Activated CD4-positive, CD25-positive, alpha-beta regulatory T cell treated with anti-CD3 and anti-CD28 coated beads, Interleukin-2, amount 50 U/mL, for 16 hours (primary cell): Measurements from ENCODE around the gene TMCC1.
"Not testable (repeated sequence)": the region's sequence is repeated elsewhere in the genome, so short reads cannot be mapped to it uniquely, and the experiment has no call there.

Source experiments
- DNase-seq: peaks from one replicate; pipeline ENCODE4 v3.0.0-alpha.2; 2020; ENCODE audit warnings: low read depth, low spot score

The TMCC1 gene

DNA sequence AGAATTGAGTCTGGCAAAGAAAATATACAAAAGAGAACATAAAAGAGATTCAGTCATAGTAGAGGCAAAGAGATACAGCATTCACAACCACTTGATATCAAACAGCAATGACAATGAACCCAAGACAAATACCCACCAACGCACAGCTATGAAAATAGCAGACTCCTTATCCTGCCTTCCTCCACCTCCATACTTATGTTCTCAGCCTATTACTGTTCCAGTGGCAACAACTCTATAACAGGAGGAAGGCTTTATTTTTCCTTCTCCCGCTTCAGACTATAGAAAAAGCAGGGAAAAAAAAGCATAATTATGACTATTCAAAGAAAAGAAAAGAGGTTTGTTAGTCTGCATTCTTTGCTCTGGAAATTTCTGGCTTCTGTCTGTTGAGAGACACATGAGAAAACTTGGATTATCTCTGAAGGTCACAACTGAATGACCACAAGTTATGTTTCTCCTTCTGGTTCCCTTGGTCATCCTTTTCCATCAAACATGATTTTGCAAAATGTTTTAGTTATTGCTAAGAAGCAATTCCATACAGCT, 205.9 kb downstream of the TMCC1 start:
- no peak for DNase-seq

DNA sequence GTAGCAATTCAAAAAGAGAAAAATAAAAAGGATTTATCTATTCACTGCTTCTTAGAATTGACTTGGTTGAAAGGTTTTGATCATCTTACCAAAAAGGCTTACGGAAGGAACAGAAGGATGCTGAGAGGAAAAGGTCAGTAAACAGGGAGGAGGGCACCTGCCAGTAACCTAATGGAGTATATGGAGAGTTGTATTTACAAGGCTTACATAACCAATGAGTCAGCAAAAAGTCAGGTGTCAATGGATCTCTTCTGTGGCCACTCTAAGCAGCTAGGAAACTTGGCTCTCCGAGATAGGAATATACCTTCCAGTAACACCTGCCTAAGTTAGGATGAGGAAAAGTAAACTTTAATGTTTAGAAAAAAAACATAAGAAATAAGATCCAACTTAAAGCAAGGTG, 206.6 kb downstream of the TMCC1 start:
- no peak for DNase-seq

DNA sequence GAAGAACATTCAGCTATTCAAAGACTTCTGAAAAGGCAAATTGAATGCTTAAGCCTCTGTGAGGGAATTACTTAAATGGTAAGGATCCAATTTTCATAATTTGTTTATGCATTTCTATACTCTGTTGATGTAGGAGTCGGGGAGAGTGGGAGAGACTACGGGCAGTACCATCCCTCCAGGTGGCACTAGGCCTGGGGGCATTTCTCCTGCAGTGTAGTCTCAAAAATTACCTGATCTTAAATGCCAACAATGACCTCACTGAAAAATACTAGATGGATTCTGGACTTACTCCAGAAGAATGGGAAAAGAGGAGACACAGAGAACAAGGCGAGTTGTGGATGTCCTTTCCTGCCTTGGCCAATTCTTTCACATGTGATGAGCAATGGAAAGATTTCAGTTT, 209.2 kb downstream of the TMCC1 start:
- no peak for DNase-seq

DNA sequence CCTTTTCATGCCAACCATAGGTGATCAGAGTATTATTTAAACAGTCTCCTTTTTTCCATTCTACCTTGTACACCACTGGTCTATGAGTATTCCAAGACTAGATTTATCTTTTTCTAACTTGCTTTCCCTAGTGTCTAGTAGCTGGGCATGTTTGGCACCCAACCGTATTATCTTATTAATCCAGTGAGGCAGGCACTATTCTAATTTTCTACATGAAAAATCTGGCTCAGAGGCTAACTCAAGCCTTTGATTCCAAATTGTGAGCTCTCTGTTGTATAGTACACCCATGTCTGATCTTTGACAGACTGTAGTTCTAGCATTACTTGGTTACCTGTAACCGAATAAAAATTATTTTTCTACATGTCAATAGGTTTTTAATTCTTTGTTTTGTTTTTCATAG, 210.3 kb downstream of the TMCC1 start:
- no peak for DNase-seq

DNA sequence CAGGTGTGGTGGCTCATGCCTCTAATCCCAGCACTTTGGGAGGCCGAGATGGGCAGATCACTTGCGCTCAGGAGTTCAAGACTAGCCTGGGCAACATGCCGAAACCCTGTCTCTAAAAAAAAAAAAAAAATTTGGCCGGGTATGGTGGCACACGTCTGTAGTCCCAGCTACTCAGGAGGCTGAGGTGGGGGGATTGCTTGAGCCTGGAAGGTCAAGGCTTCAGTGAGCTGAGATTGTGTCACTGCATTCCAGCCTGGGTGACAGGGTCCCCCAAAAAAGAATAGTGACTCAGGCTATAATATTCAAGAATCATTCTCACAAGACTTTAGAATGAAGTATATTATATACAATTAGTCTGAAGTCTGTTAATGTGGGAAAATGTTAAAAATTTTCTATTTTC, 216.5 kb downstream of the TMCC1 start:
- DNase-seq = no peak

DNA sequence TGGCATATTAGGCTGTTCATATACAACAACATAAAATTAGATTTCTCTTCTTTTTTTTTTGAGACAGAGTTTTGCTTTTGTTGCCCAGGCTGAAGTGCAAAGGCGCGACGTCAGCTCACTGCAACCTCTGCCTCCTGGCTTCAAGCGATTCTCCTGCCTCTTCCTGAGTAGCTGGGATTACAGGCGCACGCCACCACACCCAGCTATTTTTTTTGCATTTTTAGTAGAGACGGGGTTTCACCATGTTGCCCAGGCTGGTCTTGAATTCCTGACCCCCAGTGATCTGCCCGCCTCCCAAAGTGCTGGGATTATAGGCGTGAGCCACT, 218.8 kb downstream of the TMCC1 start:
- DNase-seq = not testable (repeated sequence)

DNA sequence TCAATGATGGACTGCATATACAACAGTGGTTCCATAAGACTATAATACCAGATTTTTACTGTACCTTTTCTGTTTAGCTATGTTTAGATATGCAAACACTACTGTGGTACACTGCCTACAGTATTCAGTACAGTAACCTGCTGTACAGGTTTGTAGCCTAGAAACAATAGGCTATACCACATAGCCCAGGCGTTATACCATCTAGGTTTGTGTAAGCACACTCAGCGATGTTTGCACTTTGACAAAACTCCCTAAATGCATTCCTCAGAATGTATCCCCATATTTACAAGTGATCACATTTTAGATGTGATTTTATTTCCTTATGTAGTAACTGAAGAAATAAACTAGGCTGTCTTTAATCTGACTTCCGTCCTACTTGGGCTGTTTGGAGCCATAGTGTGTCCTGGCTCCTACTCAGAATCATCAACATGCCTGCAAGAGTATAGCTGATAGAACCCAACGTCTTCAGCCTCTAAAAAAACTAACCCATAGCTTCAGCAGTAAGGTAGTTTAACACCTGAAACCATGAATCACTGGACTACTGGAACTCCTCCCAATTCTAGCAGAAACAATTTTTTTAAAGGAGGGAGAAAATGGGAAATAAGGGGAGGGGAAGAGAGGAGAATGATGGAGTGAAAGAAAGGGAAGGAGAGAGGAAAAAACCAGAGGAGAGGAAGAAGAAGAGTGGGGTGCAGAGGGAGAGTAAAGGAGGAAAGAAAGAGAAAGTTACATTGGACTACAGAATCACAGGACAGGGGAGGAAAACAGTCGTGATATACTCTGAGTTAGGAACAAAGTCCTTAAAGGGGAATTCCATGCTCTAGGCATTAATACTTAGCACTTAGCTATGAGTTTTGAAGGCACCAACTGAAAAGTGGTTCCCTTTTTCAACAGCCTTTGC, 219.4 kb downstream of the TMCC1 start:
- DNase-seq = no peak

DNA sequence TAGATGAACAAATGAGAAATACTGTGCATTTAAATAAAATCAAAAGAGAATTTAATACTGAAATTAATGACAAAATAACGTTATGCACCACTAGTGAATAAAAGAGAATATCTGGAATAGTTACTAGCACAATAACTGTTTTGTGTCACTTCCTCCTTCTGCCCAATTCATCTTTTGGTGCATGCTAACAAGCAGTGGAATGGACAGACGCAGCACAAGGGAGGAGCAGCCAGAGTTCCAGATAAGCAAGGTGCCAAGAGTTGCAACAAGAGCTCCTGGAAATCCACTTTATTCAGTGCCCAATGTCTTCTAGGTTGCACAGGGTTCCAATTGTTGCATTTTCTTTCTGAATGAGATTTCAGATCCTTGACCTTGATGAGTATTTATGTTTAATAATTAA, 220.5 kb downstream of the TMCC1 start:
- no peak for DNase-seq

DNA sequence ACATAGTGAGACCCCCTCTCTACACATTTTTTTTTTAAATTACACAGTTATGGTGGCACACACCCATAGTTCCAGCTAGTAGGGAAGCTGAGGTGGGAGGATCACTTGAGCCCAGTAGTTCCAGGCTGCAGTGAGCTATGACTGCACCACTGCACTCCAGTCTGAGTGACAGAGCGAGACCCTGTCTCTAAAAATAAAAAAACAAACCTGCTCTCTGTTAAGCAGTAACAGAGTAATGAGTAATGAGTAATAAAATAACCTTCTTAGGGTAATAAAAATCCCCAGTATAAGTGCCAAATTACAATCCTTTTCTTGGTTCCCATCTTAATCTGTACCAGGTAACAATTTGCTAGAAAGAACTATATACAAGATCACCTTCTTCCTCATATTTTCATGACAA, 221.1 kb downstream of the TMCC1 start:
- no peak for DNase-seq

DNA sequence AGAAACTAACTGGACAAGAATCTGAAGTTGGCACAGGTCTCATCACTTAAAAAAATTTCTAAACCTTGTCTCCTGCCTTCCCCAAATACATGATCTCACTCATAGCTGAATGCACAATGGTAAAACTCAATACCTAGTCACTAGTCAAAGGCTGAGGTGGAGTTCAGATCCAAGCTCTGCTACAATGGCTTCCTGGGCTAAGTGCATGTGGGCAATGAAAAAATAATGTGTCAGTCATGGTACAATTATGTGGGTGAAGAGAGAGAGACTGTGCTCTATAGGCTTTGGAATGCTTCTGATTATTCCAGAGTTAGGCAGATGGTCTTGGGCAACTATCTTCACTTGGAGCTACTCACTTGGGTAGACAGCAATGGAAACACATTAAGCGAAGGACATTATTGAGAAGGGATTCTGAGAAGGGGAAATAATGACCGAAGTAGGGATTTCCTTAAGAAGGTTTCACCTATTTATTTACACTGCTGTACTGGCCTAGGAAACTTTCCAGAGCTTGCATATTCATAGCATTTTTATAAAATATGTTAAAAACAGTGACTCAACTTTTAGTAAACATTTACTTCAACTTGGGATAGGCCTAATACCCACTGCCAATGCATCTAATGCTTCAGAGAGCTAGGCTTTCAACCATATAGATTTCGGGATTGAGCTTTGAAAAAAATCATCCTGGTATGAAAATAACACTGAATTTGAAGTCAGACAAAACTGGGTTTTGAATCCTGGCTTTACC, 228.3 kb downstream of the TMCC1 start:
- no peak for DNase-seq

DNA sequence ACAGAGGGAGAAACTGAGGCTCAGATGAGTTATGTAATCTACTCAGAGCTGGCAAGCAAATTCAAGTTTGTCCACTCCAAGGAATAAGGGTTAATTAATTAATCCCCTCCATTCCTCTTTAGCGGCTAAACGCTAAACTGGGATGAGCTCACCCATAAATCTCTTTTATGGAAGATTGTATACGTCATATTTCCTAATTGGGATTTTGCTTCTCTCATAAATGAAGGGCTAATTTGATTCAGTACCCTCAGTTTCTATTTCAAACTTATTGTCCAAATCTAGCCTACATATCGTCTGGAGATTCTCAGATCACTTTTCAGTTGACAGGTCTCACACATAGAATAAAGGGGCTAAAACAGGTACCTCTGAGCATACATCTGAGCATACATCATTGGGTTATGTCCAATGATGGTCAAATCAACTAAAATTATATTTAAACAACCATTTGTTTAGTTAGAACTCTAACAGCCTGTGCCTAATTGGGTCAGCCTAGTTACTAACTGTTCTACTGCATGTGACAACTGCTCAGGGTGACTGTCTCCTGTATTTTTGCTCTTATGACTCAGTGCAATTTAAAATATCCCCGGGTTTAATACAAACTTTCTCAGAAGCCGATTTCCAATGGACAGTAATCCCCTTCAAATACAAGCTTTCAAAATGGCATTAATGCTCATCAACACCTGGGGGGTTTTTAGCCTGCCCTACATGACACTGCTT, 229.4 kb downstream of the TMCC1 start:
- no peak for DNase-seq

DNA sequence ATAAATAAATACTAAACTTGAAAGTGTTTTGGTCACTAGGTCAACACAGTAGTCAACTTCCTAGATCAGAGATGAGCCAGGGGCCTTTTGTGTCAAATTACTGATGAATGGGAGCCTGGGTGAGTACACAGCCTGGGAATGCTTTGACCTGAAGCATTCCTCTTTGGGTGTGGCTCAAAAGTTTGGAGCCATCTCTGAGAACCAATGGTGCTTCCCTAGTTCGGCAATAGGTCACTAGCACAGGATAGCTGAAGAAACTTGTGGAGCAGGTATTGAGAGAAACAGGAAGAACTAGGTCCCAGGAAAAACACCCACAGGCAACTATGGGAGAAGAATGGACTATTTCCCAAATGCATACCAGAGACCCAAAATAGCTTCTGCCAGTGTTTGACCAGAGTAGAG, 230.5 kb downstream of the TMCC1 start:
- DNase-seq = no peak

DNA sequence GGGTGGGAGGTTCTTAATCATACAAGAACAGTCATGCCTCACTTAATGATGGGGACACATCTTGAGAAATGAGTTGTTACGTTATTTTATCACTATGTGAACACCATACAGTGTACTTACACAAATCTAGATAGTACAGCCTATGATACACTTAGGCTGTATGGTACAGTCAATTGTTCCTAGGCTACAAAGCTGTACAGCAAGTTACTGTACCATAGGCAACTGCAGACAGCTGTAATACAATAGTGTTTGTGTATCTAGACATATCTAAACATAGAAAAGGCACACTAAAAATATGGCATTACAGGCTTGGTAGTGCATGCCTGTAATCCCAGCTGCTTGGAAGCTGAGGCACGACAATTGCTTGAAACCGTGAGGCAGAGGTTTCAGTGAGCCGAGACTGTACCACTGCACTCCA, 231.3 kb downstream of the TMCC1 start:
- DNase-seq = no peak

DNA sequence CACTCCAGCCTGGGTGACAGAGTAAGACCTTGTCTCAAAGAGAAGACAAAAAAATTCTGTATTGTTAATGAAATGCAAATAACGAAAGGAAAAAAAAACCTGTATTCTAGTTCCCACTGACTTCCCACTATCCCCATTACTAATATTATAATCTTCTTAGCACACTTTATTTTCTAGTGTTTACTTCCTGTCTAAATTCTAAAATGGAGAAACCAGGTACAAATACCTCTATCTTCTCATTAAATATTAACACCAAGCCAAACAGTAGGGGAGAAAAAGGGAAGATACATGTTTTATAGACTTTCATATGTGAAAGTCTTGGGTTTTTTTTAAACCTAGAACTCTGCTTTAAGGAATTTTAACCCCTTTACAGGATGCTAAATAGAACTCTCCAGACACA, 231.7 kb downstream of the TMCC1 start:
- DNase-seq = no peak

DNA sequence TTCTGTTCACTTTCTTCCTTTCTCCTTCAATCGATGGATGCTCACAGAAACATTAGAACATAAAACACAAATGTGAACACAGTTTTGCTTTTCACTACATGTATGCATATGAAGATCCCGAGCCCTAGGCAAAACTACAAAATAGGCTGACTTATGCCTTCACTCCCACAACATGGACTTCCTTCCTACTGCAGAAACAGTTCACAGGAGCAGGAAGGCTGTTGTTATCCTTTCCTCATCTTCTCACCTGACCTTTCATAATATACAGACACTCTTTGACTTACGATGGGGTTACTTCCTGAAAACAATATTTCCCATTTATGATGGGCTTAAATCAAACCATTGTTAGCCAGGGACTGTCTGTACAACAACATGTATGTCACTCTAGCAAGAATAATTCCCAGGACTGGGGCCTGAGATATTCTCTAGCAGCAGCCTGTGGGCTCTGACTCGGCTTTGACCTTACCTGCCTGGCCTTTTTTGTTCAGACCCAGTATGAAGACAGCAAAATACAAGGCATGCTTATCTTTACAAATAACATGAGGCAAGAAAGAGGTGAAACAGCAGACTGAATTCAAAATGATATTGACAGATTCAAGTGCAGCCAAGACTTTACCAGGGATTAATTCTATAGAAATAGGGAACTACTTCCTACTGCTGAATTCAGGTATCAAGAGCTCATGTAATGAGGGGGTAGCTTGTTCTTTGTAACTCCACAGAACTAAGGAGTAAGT, 235.2 kb downstream of the TMCC1 start:
- DNase-seq = no peak

DNA sequence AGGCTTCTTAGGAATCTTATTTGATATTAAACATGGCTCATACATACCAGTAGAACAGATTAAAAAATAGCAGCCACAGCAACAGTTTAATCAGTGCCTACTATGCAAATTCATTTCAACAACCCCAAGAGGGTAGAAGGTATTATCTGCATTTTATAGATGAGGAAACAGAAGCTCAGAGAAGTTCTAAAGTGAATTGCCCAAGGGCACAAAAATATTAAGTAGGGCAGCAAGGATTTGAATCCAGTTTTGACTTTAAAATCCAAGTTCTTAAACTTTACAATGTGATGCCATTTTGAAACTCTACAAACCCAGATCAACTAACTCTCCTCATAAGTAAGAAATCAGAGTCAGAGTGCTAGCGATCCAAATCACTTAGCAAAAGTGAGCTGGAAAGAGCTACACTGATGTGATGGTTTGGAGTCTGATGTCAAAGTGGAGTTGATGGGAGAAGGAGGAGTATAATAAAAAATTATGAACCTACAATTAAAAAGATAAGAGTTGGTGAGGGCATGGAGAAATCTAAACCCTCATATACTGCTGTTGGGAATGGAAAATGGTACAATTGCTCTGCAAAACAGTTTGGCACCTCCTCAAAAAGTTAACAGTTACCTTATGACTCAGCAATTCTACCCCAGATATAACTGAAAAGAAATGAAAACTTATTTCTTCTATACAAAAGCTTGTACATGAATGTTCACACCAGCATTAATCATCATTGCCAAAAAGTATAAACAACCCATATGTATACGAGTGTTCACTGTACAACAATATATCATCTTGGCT, 236.1 kb downstream of the TMCC1 start:
- no peak for DNase-seq

DNA sequence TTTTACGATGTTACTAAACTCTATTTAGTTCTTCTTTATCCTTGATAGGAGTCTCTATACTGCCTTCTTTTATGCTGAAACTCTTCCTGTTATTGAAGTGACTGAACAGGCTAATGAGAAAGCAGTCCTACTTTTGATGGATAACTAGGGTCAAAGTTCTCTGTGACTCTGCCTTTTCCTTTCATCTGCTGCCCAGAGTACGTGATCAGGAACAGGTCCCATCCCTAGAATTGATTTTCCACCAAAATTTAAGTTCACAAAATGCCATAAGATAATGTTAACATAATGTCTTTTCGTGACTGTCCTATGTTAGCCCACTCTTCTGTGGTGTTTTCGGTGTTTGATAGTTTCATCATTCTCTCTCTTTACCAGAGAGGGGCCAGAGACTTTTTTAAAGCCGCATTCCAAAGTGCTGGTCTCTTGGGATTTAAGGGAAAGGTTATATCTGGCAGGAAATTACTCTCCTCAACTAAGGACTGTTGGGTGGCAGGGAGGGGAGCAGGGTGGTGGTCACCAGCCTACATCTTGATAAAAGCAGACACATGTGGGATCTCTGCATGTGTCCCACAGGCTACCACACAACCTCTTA, 236.8 kb downstream of the TMCC1 start:
- no peak for DNase-seq

DNA sequence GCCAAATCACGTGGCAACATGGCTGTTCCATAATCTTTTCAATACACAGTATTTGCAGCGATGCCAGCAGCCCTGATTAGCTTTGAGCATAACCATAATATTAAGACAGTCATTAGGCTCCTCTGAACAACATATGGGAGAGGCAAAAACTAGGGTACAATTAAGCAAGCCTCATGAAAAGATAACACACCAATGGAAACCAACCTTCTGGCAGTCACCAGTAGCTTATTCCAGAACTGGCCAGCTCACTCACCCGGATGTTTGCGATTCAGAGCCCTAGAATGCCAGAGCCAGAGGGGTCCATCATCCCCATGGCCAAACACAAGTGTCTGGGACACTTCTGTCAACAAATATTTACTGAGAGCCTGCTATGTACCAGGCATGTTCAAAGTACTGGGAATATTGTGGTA, 238.2 kb downstream of the TMCC1 start:
- DNase-seq = no peak

DNA sequence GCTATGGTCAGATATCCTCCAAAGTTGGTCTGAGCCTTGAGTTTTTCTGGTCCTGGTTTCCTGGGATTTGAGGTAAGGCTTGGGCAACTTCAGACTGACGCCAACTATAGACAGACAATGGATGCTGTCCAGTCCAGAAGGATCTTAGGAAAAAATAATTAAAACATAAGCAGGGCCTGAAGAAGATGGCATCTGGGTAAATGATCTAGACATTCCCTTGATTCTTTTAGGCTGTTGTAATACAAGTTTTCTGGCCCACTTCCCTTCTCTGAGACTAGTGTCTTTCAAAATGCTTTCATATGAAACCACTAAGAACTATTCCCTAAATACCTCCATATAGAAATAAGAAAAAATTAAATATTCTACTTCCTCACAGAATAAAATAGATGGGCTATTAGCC, 239.4 kb downstream of the TMCC1 start:
- DNase-seq = no peak

DNA sequence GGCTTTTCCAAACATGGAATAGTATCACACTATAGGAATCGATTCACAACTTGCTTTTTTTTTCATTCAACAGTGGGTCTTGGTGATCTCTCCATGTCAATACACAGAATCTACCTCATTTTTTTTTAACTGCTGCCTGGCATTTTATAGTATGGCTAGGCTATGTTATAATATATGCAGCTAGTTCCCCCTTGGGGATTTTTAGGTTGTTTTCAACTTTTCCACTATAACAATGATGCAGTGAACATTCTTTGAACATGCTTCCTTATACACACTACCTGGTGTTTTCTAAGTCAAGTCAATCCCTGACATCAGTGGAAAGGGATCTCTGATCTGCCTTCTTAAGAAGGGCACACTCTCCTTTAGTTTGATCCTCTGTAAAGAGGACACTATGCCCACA, 240.5 kb downstream of the TMCC1 start:
- DNase-seq = no peak
